Stimulated activated CD4-positive, alpha-beta T cell treated with anti-CD3 and anti-CD28 coated beads, Interleukin-1b, Interleukin-23, amount 100 ng/mL, for 4 hours (primary cell): Measurements from ENCODE around the gene NSUN5.
"Not testable (repeated sequence)": the region's sequence is repeated elsewhere in the genome, so short reads cannot be mapped to it uniquely, and the experiment has no call there.

ENCODE experiments used
- DNase-seq, 2 donors: peaks; one replicate each; pipeline ENCODE4 v3.0.0-alpha.2; 2020; ENCODE audit warnings: low read depth in 2 of 2

NSUN5 gene

DNA sequence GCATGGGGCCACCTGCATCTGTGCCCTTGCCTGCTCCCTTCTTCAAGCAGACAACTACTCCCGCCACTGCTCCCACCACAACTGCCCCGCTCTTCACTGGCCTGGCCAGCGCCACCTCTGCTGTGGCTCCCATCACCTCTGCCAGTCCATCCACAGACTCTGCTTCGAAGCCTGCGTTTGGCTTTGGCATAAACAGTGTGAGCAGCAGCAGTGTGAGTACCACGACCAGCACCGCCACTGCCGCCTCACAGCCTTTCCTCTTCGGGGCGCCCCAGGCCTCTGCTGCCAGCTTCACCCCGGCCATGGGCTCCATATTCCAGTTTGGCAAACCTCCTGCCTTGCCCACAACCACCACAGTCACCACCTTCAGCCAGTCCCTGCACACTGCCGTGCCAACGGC is 11.4 kb downstream of the NSUN5 start:
- DNase-seq = not testable (repeated sequence)

DNA sequence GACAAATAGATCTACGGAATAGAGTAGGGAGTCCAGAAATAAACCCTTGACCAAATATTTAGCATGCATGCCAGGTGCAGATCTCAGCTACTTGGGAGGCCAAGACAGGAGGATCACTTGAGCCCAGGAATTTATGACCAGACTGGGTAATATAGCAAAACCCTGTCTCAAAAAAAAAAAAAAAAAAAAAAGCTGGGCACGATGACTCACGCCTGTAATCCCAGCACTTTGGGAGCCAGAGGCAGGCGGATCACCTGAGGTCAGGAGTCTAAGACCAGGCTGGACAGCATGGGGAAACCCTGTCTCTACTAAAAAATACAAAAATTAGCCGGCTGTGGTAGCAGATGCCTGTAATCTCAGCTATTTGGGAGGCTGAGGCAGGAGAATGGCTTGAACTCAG is 31.4 kb downstream of the NSUN5 start:
- DNase-seq = not testable (repeated sequence)

DNA sequence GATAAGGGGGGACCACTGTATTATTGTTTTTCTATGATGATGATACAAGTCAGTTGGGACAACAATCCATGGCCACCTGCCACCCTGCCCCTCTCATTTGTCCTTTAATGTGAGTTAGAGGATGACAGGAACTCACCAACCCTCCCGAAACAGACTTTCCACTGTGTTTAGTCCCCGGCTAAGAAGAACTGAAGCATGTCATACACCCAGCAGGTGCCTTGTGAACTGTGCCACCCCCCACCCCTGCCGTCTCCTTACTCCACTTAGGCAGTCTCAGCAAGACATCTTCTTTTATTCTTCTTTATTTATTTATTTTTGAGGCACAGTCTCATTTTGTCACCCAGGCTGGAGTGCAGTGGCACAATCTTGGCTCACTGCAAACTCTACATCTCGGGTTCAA is 40.8 kb downstream of the NSUN5 start:
- DNase-seq = not testable (repeated sequence)

DNA sequence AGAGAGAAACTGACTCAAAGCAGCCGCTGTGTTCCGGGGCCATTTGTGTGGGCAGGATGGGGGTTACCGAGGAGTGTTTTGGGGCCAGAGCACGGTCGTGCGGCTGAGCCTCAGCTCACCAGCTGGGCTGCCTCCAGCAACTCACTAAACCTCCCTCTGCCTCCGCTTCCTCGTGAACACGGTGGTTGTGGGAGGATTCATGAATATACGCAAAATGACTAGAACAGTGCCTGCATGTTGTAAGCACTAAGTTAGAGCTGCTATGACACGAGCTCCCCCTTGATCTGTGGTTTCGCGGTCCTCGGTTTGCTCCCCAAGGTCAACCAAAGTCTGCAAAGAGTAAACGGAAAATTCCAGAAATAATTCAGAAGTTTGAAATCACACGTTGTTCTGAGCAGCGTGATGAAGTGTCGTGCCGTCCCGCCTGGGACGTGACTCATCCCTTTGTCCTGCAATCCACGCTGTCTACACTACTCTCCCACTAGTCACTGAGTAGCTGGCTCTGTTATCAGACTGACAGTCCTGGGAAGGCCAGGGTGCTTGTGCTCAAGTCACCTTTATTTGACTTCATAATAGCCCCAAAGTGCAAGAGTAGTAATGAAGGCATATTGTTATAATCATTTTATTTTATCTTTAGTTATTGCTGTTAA is 41.8 kb downstream of the NSUN5 start:
- not testable (repeated sequence) for DNase-seq

DNA sequence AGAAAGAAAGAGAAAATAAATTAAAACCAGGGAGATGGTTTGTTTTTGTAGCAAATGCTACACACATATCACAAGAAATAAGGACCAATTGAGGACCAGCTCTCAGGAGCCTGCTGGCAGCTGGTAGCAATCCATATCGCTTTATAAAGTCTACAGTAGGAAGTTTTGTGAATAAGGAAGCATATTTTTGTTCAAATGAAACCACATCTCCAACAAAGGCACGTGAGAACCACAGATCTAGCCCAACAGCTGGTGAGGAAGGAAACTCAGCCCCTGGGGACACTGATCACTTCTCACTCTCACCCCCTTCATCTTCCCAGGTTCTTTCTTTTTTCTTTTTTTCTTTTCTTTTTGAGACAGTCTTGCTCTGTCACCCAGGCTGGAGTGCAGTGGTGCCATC is 46.2 kb downstream of the NSUN5 start:
- DNase-seq = not testable (repeated sequence)
